HEK293 (cell line): ENCODE data around the gene KLHL35.

Experiments
- CTCF ChIA-PET: fragments of 350-600 bp; formaldehyde crosslinking; extraction: SDS; loops from one replicate; lab custom pipeline; 2021; ENCODE audit warnings: antibody characterized with exemption; lab: Yijun Ruan, JAX
- POLR2A ChIA-PET: fragments of 300-600 bp; formaldehyde crosslinking; extraction: SDS; loops from one replicate; lab custom pipeline; 2020; ENCODE audit warnings: antibody characterized with exemption, inconsistent platforms; lab: Yijun Ruan, JAX
- H3K27ac ChIP-seq: fragments of 200-500 bp; sonication (Bioruptor generic); 2 replicates; pipeline ENCODE4 v1.5.1; 2014; ENCODE audit warnings: low read depth, low read length, control low read depth, inconsistent platforms; ENCODE audit errors: extremely low read depth
- H3K36me3 ChIP-seq, 2 experiments: fragments of 200-500 bp in 1 of 2; sonication (Bioruptor generic) in 1 of 2; 1 replicate in 1 of 2; 2 replicates in 1 of 2; pipeline ENCODE4 v1.5.1; 2014 to 2017; ENCODE audit warnings: inconsistent platforms in 2 of 2, low read length in 2 of 2; ENCODE audit not compliant: control insufficient read depth in 2 of 2, insufficient read depth in 1 of 2
- H3K4me1 ChIP-seq: fragments of 200-500 bp; sonication (Bioruptor generic); 2 replicates; pipeline ENCODE4 v1.5.1; 2014; ENCODE audit warnings: mild to moderate bottlenecking, low read length, inconsistent platforms; ENCODE audit not compliant: control insufficient read depth, insufficient read depth
- H3K4me3 ChIP-seq: 2 replicates; pipeline ENCODE4 v1.5.1; 2011; ENCODE audit warnings: low read depth, mild to moderate bottlenecking, control low read depth, low read length, moderate library complexity
- H3K9me3 ChIP-seq: fragments of 200-500 bp; sonication (Bioruptor generic); 2 replicates; pipeline ENCODE4 v1.5.1; 2014; ENCODE audit warnings: low read depth, low read length, inconsistent platforms; ENCODE audit not compliant: control insufficient read depth, insufficient read depth
- GFI1B ChIP-seq: fragments of 450-650 bp; formaldehyde crosslinking; IDR thresholded peaks from 2 replicates; pipeline ENCODE4 v1.5.1; 2016; ENCODE audit warnings: missing biosample characterization, missing genetic modification characterization
- SCRT1 ChIP-seq: fragments of 450-650 bp; formaldehyde crosslinking; IDR thresholded peaks from 2 replicates; pipeline ENCODE4 v1.5.1; 2016; ENCODE audit warnings: missing biosample characterization, missing genetic modification characterization, borderline replicate concordance
- ZNF366 ChIP-seq: fragments of 450-650 bp; formaldehyde crosslinking; conservative IDR thresholded peaks from 2 replicates; pipeline ENCODE4 v1.5.1; 2016; ENCODE audit warnings: missing biosample characterization, missing genetic modification characterization
- ZNF426 ChIP-seq: fragments of 450-650 bp; formaldehyde crosslinking; IDR thresholded peaks from 2 replicates; pipeline ENCODE4 v1.5.1; 2017; ENCODE audit warnings: missing biosample characterization, missing genetic modification characterization, mild to moderate bottlenecking, inconsistent platforms, moderate library complexity
- ZNF514 ChIP-seq: fragments of 450-650 bp; formaldehyde crosslinking; IDR thresholded peaks from 2 replicates; pipeline ENCODE4 v1.5.1; 2016; ENCODE audit warnings: missing biosample characterization, missing genetic modification characterization
- ZNF558 ChIP-seq: fragments of 450-650 bp; formaldehyde crosslinking; IDR thresholded peaks from 2 replicates; pipeline ENCODE4 v1.5.1; 2016; ENCODE audit warnings: missing biosample characterization, missing genetic modification characterization
- ZNF654 ChIP-seq: fragments of 450-650 bp; formaldehyde crosslinking; IDR thresholded peaks from 2 replicates; pipeline ENCODE4 v1.5.1; 2016; ENCODE audit warnings: low read depth, missing biosample characterization, missing genetic modification characterization
- ZNF677 ChIP-seq: fragments of 450-650 bp; IDR thresholded peaks from 2 replicates; pipeline ENCODE4 v1.5.0; 2018; ENCODE audit warnings: missing biosample characterization, mild to moderate bottlenecking, missing genetic modification characterization, moderate library complexity
- ZNF837 ChIP-seq: fragments of 450-650 bp; formaldehyde crosslinking; IDR thresholded peaks from 2 replicates; pipeline ENCODE4 v1.5.1; 2016; ENCODE audit warnings: missing biosample characterization, missing genetic modification characterization
- ZSCAN23 ChIP-seq: fragments of 450-650 bp; formaldehyde crosslinking; IDR thresholded peaks from 2 replicates; pipeline ENCODE4 v1.5.1; 2016; ENCODE audit warnings: missing biosample characterization, missing genetic modification characterization
- ZSCAN5A ChIP-seq: fragments of 450-650 bp; formaldehyde crosslinking; IDR thresholded peaks from 2 replicates; pipeline ENCODE4 v1.5.1; 2016; ENCODE audit warnings: missing biosample characterization, missing genetic modification characterization
- TF ChIP-seq, protein P1 (sequence below): fragments of 450-650 bp; formaldehyde crosslinking; IDR thresholded peaks from 2 replicates; pipeline ENCODE4 v1.5.0; 2017; ENCODE audit warnings: missing biosample characterization, missing genetic modification characterization, borderline replicate concordance
- TF ChIP-seq, protein P2 (sequence below): fragments of 450-650 bp; formaldehyde crosslinking; IDR thresholded peaks from 2 replicates; pipeline ENCODE4 v1.5.1; 2016; ENCODE audit warnings: missing biosample characterization, missing genetic modification characterization, low read depth
- TF ChIP-seq, protein P3 (sequence below): fragments of 450-650 bp; formaldehyde crosslinking; IDR thresholded peaks from 2 replicates; pipeline ENCODE4 v1.5.1; 2016; ENCODE audit warnings: missing biosample characterization, missing genetic modification characterization
- TF ChIP-seq, protein P4 (sequence below): fragments of 450-650 bp; formaldehyde crosslinking; IDR thresholded peaks from 2 replicates; pipeline ENCODE4 v1.5.1; 2016; ENCODE audit warnings: missing biosample characterization, missing genetic modification characterization, borderline replicate concordance
- TF ChIP-seq, protein P5 (sequence below): fragments of 450-650 bp; formaldehyde crosslinking; IDR thresholded peaks from 2 replicates; pipeline ENCODE4 v1.5.1; 2016; ENCODE audit warnings: missing biosample characterization, missing genetic modification characterization
- TF ChIP-seq, protein P6 (sequence below): fragments of 450-650 bp; formaldehyde crosslinking; IDR thresholded peaks from 2 replicates; pipeline ENCODE4 v1.5.1; 2017; ENCODE audit warnings: missing biosample characterization, missing genetic modification characterization

Gene KLHL35

GRCh38 chr11:75402002-75402773 lies 30.8 kb downstream of the KLHL35 start:
- no peak overlapping the region for H3K4me3 ChIP-seq
- TF ChIP-seq ZNF558 (tag by site-specific recombination) (no peak), ZNF677 (tag by site-specific recombination) (no peak), SCRT1 (no peak), ZSCAN5A (tag by site-specific recombination) (no peak), ZNF426 (no peak), ZNF837 (tag by site-specific recombination) (no peak), ZNF514 (tag by site-specific recombination) (no peak), ZNF366 (tag by site-specific recombination) (no peak), GFI1B (tag by site-specific recombination) (no peak), ZSCAN23 (tag by site-specific recombination) (no peak), ZNF654 (no peak)
- TF ChIP-seq, protein P1, sequence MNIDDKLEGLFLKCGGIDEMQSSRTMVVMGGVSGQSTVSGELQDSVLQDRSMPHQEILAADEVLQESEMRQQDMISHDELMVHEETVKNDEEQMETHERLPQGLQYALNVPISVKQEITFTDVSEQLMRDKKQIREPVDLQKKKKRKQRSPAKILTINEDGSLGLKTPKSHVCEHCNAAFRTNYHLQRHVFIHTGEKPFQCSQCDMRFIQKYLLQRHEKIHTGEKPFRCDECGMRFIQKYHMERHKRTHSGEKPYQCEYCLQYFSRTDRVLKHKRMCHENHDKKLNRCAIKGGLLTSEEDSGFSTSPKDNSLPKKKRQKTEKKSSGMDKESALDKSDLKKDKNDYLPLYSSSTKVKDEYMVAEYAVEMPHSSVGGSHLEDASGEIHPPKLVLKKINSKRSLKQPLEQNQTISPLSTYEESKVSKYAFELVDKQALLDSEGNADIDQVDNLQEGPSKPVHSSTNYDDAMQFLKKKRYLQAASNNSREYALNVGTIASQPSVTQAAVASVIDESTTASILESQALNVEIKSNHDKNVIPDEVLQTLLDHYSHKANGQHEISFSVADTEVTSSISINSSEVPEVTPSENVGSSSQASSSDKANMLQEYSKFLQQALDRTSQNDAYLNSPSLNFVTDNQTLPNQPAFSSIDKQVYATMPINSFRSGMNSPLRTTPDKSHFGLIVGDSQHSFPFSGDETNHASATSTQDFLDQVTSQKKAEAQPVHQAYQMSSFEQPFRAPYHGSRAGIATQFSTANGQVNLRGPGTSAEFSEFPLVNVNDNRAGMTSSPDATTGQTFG (tag by site-specific recombination) = no peak
- TF ChIP-seq, protein P2, sequence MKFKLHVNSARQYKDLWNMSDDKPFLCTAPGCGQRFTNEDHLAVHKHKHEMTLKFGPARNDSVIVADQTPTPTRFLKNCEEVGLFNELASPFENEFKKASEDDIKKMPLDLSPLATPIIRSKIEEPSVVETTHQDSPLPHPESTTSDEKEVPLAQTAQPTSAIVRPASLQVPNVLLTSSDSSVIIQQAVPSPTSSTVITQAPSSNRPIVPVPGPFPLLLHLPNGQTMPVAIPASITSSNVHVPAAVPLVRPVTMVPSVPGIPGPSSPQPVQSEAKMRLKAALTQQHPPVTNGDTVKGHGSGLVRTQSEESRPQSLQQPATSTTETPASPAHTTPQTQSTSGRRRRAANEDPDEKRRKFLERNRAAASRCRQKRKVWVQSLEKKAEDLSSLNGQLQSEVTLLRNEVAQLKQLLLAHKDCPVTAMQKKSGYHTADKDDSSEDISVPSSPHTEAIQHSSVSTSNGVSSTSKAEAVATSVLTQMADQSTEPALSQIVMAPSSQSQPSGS (tag by site-specific recombination) = no peak
- TF ChIP-seq, protein P3, sequence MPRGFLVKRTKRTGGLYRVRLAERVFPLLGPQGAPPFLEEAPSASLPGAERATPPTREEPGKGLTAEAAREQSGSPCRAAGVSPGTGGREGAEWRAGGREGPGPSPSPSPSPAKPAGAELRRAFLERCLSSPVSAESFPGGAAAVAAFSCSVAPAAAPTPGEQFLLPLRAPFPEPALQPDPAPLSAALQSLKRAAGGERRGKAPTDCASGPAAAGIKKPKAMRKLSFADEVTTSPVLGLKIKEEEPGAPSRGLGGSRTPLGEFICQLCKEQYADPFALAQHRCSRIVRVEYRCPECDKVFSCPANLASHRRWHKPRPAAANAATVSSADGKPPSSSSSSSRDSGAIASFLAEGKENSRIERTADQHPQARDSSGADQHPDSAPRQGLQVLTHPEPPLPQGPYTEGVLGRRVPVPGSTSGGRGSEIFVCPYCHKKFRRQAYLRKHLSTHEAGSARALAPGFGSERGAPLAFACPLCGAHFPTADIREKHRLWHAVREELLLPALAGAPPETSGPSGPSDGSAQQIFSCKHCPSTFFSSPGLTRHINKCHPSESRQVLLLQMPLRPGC = no peak
- TF ChIP-seq, protein P4, sequence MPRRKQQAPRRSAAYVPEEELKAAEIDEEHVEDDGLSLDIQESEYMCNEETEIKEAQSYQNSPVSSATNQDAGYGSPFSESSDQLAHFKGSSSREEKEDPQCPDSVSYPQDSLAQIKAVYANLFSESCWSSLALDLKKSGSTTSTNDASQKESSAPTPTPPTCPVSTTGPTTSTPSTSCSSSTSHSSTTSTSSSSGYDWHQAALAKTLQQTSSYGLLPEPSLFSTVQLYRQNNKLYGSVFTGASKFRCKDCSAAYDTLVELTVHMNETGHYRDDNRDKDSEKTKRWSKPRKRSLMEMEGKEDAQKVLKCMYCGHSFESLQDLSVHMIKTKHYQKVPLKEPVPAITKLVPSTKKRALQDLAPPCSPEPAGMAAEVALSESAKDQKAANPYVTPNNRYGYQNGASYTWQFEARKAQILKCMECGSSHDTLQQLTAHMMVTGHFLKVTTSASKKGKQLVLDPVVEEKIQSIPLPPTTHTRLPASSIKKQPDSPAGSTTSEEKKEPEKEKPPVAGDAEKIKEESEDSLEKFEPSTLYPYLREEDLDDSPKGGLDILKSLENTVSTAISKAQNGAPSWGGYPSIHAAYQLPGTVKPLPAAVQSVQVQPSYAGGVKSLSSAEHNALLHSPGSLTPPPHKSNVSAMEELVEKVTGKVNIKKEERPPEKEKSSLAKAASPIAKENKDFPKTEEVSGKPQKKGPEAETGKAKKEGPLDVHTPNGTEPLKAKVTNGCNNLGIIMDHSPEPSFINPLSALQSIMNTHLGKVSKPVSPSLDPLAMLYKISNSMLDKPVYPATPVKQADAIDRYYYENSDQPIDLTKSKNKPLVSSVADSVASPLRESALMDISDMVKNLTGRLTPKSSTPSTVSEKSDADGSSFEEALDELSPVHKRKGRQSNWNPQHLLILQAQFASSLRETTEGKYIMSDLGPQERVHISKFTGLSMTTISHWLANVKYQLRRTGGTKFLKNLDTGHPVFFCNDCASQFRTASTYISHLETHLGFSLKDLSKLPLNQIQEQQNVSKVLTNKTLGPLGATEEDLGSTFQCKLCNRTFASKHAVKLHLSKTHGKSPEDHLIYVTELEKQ (tag by site-specific recombination) = no peak
- TF ChIP-seq, protein P5, sequence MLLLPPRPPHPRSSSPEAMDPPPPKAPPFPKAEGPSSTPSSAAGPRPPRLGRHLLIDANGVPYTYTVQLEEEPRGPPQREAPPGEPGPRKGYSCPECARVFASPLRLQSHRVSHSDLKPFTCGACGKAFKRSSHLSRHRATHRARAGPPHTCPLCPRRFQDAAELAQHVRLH (tag by site-specific recombination) = no peak
- TF ChIP-seq, protein P6, sequence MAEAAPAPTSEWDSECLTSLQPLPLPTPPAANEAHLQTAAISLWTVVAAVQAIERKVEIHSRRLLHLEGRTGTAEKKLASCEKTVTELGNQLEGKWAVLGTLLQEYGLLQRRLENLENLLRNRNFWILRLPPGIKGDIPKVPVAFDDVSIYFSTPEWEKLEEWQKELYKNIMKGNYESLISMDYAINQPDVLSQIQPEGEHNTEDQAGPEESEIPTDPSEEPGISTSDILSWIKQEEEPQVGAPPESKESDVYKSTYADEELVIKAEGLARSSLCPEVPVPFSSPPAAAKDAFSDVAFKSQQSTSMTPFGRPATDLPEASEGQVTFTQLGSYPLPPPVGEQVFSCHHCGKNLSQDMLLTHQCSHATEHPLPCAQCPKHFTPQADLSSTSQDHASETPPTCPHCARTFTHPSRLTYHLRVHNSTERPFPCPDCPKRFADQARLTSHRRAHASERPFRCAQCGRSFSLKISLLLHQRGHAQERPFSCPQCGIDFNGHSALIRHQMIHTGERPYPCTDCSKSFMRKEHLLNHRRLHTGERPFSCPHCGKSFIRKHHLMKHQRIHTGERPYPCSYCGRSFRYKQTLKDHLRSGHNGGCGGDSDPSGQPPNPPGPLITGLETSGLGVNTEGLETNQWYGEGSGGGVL (tag by site-specific recombination) = no peak
- H3K9me3 ChIP-seq = no peaks in the 10 kb centered on the region
- ChIA-PET POLR2A (no interaction called here), CTCF (no interaction called here)
- peaks cover 4% of the 10 kb centered on the region for H3K4me1 ChIP-seq
- H3K27ac ChIP-seq = no peak overlapping the region
- peaks cover 15 to 76% of the 10 kb centered on the region in 2 experiments for H3K36me3 ChIP-seq
